HTERT RPE-1 (cell line): ENCODE measurements around the gene NCSTN.

ENCODE experiments used
- in situ Hi-C: fragments of 300-500 bp; cut with MboI; formaldehyde crosslinking; loops from 4 replicates; pipeline ENCODE4 v1.14.3; 2020; ENCODE audit warnings: low sequenced_read_pairs

The NCSTN gene

GRCh38 chr1:160404094-160404493, 60.9 kb downstream of the NCSTN start:
- in situ Hi-C loops = no loop called here

DNA sequence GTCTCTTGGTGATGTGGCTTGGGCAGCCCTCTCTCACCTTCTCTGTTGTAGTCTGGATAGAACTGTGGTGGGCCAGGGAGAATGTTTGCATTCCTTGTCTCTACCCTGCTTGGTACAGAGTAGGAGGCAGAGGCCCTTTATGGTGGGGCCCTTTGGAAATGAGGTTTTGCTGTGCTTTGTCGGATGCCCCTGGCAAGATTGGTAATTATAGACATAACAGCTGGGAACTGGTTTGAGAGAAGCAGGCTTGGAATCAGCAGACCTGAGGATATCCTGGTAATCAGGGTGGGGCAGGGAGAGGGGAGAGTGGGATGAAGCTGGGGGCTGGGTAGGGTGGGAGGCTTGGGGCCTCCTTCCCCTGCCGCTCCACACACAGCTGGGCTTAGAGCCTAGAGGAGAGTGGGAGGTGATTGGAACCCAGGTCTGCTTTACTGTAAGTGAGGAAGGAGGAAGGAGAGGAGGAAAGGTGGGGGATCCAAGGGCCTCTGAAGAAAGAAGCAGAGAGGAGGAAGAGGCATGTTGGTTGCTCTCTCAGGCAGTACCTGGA, 62.2 kb downstream of the NCSTN start:
- in situ Hi-C loops = no loop called here

GRCh38 chr1:160406131-160406968, 63.2 kb downstream of the NCSTN start:
- in situ Hi-C loops = no loop called here

GRCh38 chr1:160407839-160408801, 64.9 kb downstream of the NCSTN start:
- in situ Hi-C loops = no loop called here
